Neural progenitor cell (in vitro differentiated cells): ENCODE measurements around the gene CPM.

Source experiments
- CTCF ChIP-seq: fragments of 200-600 bp; sonication (generic); IDR thresholded peaks from 2 replicates; pipeline ENCODE4 v1.5.1; 2017; ENCODE audit warnings: antibody characterized with exemption, mild to moderate bottlenecking
- EZH2 ChIP-seq: fragments of 200-600 bp; sonication (generic); IDR thresholded peaks from 2 replicates; pipeline ENCODE4 v1.6.1; 2017; ENCODE audit warnings: antibody characterized with exemption, mild to moderate bottlenecking, moderate library complexity
- EZH2phosphoT487 ChIP-seq: fragments of 200-600 bp; sonication (generic); IDR thresholded peaks from 2 replicates; pipeline ENCODE4 v1.6.1; 2017; ENCODE audit warnings: antibody characterized with exemption

GRCh38 chr12:68876461-68876860, 56.5 kb downstream of the CPM start:
- no peak for TF ChIP-seq CTCF
- TF ChIP-seq EZH2 = no peak
- no peak for TF ChIP-seq EZH2phosphoT487
